Activated CD4-positive, alpha-beta memory T cell treated with anti-CD3 and anti-CD28 coated beads, Interleukin-2, amount 10 ng/mL, durations not matched to agents 7 days and 5 days (primary cell): ENCODE results near the gene SAMD13. TPM values are rescaled to one million over a fixed set of nuclear protein-coding genes. Genes with fewer than 3 reads are reported as not detected.

ENCODE experiments used
- CTCF ChIA-PET: fragments of 350-600 bp; sonication (Branson Sonifier 250); formaldehyde crosslinking; loops from one replicate; lab custom pipeline; 2021; ENCODE audit warnings: antibody characterized with exemption, inconsistent platforms; lab: Charles Lee
- POLR2A ChIA-PET: fragments of 350-600 bp; sonication (Branson Sonifier 250); formaldehyde crosslinking; loops from one replicate; lab custom pipeline; 2021; ENCODE audit warnings: antibody characterized with exemption; lab: Charles Lee
- DNase-seq: peaks from one replicate; pipeline ENCODE4 v3.0.0-alpha.2; 2020
- H3K27ac Mint-ChIP-seq: one replicate; pipeline ENCODE4 v1.8.0; 2021; ENCODE audit warnings: mild to moderate bottlenecking, mixed read lengths
- H3K27me3 Mint-ChIP-seq: one replicate; pipeline ENCODE4 v1.8.0; 2021; ENCODE audit warnings: mixed read lengths
- H3K36me3 Mint-ChIP-seq: one replicate; pipeline ENCODE4 v1.8.0; 2021; ENCODE audit warnings: low read depth, mixed read lengths
- H3K4me1 Mint-ChIP-seq: one replicate; pipeline ENCODE4 v1.8.0; 2021; ENCODE audit warnings: mixed read lengths
- H3K4me3 Mint-ChIP-seq: one replicate; pipeline ENCODE4 v1.8.0; 2021; ENCODE audit warnings: mild to moderate bottlenecking, mixed read lengths
- H3K9me3 Mint-ChIP-seq: one replicate; pipeline ENCODE4 v1.8.0; 2021; ENCODE audit warnings: mixed read lengths
- total RNA-seq, 2 experiments: library from RNA; stranded (reverse); gene quantifications; one replicate each; pipeline ENCODE4 v1.2.3, GENCODE V29; 2021

Gene SAMD13
- total RNA-seq, 2 experiments from 2014 or later, result 0.28 TPM; not detected in 1

DNA sequence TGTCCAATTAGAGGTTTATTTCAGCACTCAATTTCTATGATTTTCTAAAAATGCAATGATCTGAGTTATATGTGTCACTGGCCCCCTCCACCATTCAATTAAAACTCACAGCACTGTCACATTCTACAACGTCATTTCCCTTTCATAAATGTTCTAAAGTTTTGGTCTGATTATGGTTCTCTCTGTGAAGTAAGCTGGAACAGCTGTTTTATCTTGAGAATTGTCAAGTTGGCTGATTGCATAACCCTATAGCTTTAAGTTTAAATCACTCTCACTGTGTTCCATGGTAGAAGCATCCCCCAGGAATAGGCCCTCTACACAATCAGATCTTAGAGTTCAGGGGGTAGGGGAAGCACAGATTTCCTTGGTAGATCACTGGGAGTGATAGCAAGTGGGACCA, 55.4 kb downstream of the SAMD13 start:
- no peak overlapping the region for H3K27ac Mint-ChIP-seq
- H3K4me3 Mint-ChIP-seq, result no peak overlapping the region
- no peaks in the 10 kb centered on the region for H3K36me3 Mint-ChIP-seq
- no peaks in the 10 kb centered on the region for H3K4me1 Mint-ChIP-seq
- CTCF ChIA-PET, result interaction anchor here (0.6 kb wide), 2 partner anchors 170 to 1368 kb away, joined by 3 to 4 read pairs; no protein-coding TSS in a partner anchor
- H3K27me3 Mint-ChIP-seq, result no peaks in the 10 kb centered on the region
- POLR2A ChIA-PET, result no interaction called here
- peaks cover 5% of the 10 kb centered on the region for H3K9me3 Mint-ChIP-seq
- DNase-seq, result no peak

DNA sequence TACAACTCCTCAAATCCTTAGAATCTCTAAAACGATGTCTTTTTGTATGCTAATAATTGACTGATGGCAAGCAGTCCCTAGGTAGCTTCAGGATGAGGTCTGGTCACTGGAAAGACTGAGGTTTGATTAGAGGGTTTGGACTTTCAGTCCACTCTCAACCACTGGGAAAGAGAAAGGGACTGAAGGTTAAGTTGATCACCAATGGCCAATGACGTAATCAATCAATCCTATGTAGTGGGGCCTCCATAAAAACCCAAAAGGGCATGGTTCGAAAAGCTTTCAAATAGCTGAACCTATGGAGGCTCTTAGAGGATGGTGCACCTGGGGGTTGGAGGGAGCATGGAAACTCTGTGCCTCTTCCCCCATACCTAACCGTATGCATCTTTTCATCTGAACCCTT, 57.2 kb downstream of the SAMD13 start:
- H3K4me3 Mint-ChIP-seq, result no peak overlapping the region
- peaks cover 1% of the 10 kb centered on the region for H3K4me1 Mint-ChIP-seq
- no peaks in the 10 kb centered on the region for H3K27me3 Mint-ChIP-seq
- peaks cover 5% of the 10 kb centered on the region for H3K9me3 Mint-ChIP-seq
- H3K36me3 Mint-ChIP-seq, result no peaks in the 10 kb centered on the region
- DNase-seq, result no peak
- ChIA-PET POLR2A (no interaction called here), CTCF (no interaction called here)
- no peak overlapping the region for H3K27ac Mint-ChIP-seq

DNA sequence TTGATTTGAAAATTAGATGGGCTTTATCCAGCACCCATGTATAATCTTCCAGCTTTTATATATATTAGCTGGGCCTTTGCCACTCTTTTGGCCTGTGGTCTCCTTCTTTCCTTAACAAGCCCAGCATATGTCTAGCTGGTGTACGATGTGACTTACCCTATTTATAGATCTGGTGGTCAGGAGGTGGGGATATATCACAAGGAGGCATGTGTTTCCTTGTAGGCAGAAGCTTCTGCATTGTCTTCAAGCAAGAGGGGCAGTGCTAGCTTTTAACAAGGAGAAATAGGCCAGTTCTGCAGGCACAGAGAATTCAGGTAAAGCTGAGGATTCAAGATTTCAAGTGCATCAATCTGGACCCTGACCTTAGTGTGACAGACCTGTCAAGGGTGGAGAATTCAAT, 58.8 kb downstream of the SAMD13 start:
- Mint-ChIP-seq H3K9me3 (peaks cover 5% of the 10 kb centered on the region), H3K36me3 (no peaks in the 10 kb centered on the region), H3K27ac (no peak overlapping the region), H3K27me3 (no peaks in the 10 kb centered on the region), H3K4me3 (no peak overlapping the region), H3K4me1 (peaks cover 1% of the 10 kb centered on the region)
- ChIA-PET CTCF (no interaction called here), POLR2A (no interaction called here)
- DNase-seq, result no peak

DNA sequence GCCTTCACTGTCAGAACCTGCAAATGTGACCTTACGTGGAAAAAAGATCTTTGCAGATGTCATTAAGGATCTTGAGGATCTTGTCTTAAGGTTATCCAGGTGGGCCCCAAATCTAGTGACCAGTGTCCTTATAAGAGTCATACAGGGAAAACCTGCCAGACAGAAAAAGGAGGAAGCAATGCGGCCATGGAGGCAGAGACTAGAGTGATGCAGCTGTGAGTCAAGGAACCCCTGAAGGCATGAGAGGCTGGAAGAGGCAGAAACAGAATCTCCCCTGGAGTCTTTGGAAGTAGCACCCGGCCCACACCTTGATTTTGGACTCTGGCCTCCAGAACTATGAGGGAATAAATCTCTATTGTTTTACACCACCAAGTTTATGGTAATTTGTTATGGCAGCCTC, 60.3 kb downstream of the SAMD13 start:
- no peak overlapping the region for H3K4me3 Mint-ChIP-seq
- ChIA-PET CTCF (no interaction called here), POLR2A (no interaction called here)
- peaks cover 3% of the 10 kb centered on the region for H3K4me1 Mint-ChIP-seq
- peaks cover 4% of the 10 kb centered on the region for H3K9me3 Mint-ChIP-seq
- H3K36me3 Mint-ChIP-seq, result no peaks in the 10 kb centered on the region
- H3K27ac Mint-ChIP-seq, result no peak overlapping the region
- no peaks in the 10 kb centered on the region for H3K27me3 Mint-ChIP-seq
- DNase-seq, result no peak

DNA sequence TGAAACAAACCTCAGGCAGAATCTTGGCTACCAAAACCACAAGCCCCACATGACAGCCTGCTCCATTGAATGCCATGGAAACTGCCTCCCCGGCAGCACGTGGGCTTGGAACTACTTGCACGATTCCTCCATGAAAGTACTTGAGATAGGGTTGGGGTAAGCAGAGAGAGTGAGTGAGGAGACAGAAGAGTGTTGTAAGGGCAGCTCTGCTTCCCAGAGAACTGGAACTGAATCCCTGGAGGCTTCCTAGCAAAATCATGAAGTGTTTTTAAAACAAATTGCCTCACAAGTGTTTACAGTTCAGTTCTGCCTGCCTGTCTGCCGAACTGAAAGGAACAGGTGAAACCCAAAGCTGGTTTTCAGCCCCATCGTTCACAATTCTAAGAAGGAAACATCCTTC, 61.5 kb downstream of the SAMD13 start:
- Mint-ChIP-seq H3K4me1 (peaks cover 3% of the 10 kb centered on the region), H3K36me3 (no peaks in the 10 kb centered on the region)
- POLR2A ChIA-PET, result no interaction called here

DNA sequence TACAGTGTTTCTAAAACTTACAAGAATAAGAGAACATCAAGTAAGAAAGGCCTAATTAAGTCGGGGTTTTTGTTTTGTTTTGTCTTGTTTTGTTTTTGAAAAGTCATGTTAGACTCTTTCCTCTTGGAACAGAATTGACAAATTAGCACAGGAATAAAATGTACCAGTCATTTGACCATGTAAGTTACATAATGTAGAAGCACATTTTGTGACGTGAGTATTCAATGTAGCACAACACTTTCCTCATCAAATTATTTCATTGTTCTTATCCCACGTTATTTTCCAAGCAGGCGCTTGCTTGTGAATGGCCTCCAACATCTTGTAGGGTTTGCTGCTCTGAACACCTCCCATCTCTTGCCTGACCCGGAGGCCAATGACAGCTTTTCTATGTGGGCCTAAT, 62.1 kb downstream of the SAMD13 start:
- ChIA-PET POLR2A (no interaction called here), CTCF (no interaction called here)
- Mint-ChIP-seq H3K36me3 (no peaks in the 10 kb centered on the region), H3K4me1 (peaks cover 3% of the 10 kb centered on the region), H3K27ac (no peak overlapping the region), H3K27me3 (no peaks in the 10 kb centered on the region), H3K4me3 (no peak overlapping the region), H3K9me3 (no peaks in the 10 kb centered on the region)
- DNase-seq, result no peak

More for the DNA sequence above, 61.5 kb downstream of the SAMD13 start:
- H3K27me3 Mint-ChIP-seq, result no peaks in the 10 kb centered on the region
- H3K4me3 Mint-ChIP-seq, result no peak overlapping the region
- no peaks in the 10 kb centered on the region for H3K9me3 Mint-ChIP-seq
- no peak overlapping the region for H3K27ac Mint-ChIP-seq
- no peak for DNase-seq
- CTCF ChIA-PET, result no interaction called here

DNA sequence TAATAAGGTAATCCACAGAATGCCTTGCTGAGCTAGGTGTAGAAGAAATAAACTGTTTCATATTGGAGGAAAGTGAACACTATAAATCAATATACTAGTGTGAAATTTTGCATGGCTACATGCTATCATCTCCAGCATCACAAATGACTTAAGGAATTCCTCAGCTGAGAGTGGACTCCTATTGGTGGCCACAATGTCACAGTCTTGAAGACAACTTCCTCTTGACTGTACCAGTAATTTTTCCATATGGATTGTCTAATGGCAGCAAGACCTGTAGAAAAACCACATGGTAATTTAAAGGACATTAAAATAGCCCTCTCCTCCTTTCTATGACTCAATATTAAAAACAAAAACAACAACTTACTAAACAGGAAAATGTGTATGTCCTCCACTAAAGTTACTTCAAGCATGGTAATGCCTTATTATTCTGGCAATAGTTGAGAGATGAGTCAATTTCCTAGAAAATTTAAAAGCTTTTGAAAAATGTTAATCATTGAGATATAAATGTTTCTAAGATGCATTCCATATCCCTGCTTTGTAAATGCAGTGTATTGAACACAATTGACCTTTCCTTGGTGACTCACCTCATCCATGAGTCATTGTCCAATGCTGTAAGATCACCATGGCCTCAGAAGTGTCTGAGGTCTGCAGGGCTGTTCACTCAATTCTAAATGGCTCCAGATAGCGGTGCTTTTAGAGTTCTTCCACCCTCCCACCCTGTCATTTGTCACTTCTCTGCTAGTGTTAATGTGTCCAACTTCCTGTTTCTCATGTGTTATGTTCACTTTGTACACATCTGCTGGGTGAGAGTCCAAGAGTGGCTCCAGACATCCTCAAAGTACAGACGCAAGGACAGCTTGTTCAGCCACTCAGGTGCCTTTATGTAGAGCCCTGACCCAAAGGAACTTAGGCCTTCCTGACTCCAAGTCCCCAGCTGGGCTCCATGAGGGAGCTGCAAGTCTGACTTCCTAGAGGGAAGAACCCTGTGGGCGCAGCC, 64.0 kb downstream of the SAMD13 start:
- H3K27me3 Mint-ChIP-seq, result no peaks in the 10 kb centered on the region
- POLR2A ChIA-PET, result no interaction called here
- H3K4me3 Mint-ChIP-seq, result no peak overlapping the region
- no peak overlapping the region for H3K27ac Mint-ChIP-seq
- DNase-seq, result no peak
- CTCF ChIA-PET, result no interaction called here
- no peaks in the 10 kb centered on the region for H3K36me3 Mint-ChIP-seq
- peaks cover 3% of the 10 kb centered on the region for H3K4me1 Mint-ChIP-seq
- no peaks in the 10 kb centered on the region for H3K9me3 Mint-ChIP-seq

- H3K9me3 Mint-ChIP-seq, result no peaks in the 10 kb centered on the region
- no peak overlapping the region for H3K27ac Mint-ChIP-seq
- DNase-seq, result no peak
- CTCF ChIA-PET, result no interaction called here
- POLR2A ChIA-PET, result no interaction called here
- H3K36me3 Mint-ChIP-seq, result no peaks in the 10 kb centered on the region
- no peaks in the 10 kb centered on the region for H3K27me3 Mint-ChIP-seq
- no peak overlapping the region for H3K4me3 Mint-ChIP-seq
- peaks cover 3% of the 10 kb centered on the region for H3K4me1 Mint-ChIP-seq
Observed at GRCh38 chr1:84366786-84367185, 65.3 kb downstream of the SAMD13 start.

GRCh38 chr1:84367219-84367618, 65.7 kb downstream of the SAMD13 start:
- H3K27me3 Mint-ChIP-seq, result no peaks in the 10 kb centered on the region
- CTCF ChIA-PET, result no interaction called here
- H3K9me3 Mint-ChIP-seq, result no peaks in the 10 kb centered on the region
- H3K36me3 Mint-ChIP-seq, result no peaks in the 10 kb centered on the region
- H3K27ac Mint-ChIP-seq, result no peak overlapping the region
- no peak overlapping the region for H3K4me3 Mint-ChIP-seq
- H3K4me1 Mint-ChIP-seq, result peaks cover 3% of the 10 kb centered on the region
- POLR2A ChIA-PET, result no interaction called here
- DNase-seq, result no peak

DNA sequence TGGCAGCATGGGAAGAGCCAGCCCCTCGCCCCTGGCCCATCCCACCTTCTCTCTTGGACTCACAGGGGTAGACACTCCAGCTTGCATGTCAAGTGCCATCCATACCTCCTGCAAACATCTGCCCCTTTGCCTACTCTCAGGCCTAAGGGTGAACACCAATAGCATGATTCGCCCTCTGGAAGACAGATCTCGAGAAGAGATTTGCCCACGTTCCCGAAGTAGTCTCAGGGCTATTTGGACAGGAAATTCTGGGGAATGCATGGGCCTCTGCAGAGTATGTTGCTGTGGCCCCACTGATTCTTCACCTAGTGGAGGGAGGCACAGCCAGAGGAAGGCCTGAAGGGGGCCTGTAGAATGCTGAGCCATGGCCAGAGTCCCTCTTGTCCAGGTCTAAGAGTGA, 66.9 kb downstream of the SAMD13 start:
- Mint-ChIP-seq H3K4me1 (peaks cover 1% of the 10 kb centered on the region), H3K27ac (no peak overlapping the region), H3K36me3 (no peaks in the 10 kb centered on the region), H3K4me3 (no peak overlapping the region), H3K27me3 (no peaks in the 10 kb centered on the region), H3K9me3 (no peaks in the 10 kb centered on the region)
- DNase-seq, result no peak
- CTCF ChIA-PET, result no interaction called here
- POLR2A ChIA-PET, result no interaction called here

GRCh38 chr1:84370266-84370665, 68.8 kb downstream of the SAMD13 start:
- Mint-ChIP-seq H3K9me3 (no peaks in the 10 kb centered on the region), H3K27me3 (no peaks in the 10 kb centered on the region), H3K4me1 (peaks cover 1% of the 10 kb centered on the region), H3K27ac (no peak overlapping the region), H3K36me3 (no peaks in the 10 kb centered on the region), H3K4me3 (no peak overlapping the region)
- ChIA-PET CTCF (interaction anchor here (0.6 kb wide), 2 partner anchors 19 to 482 kb away, joined by 3 read pairs; no protein-coding TSS in a partner anchor), POLR2A (no interaction called here)
- no peak for DNase-seq

DNA sequence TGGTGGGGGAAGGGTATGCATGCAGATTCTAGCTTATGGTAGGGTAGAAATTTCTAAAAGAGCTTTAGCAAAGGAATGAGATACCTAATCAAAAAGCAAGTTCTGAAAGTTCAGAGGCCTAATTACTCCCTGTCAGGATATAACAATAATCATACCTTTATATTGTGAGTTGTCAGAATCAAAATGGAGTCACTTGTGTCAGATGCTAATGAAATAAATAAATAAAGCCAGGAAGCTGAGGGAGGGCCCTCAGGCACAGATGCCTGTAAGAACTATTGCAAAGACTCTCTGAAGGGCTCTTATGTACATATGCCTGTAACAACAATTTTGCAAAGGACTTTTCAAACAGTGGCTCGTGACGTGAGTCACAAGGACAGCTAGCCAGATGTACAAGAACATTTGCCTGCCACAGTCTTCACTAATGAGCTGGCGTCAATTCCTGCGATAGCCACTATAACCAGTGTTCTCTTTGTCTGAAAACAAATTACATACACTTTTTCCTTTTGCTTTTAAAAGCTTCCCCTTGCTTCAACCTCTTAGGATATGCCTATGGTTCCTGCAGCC, 69.4 kb downstream of the SAMD13 start:
- POLR2A ChIA-PET, result no interaction called here
- no peaks in the 10 kb centered on the region for H3K27me3 Mint-ChIP-seq
- H3K27ac Mint-ChIP-seq, result no peak overlapping the region
- H3K4me3 Mint-ChIP-seq, result no peak overlapping the region
- H3K36me3 Mint-ChIP-seq, result no peaks in the 10 kb centered on the region
- CTCF ChIA-PET, result interaction anchor here (0.6 kb wide), 1 partner anchor 482 kb away, joined by 3 read pairs; no protein-coding TSS in a partner anchor
- H3K4me1 Mint-ChIP-seq, result no peaks in the 10 kb centered on the region
- DNase-seq, result no peak
- H3K9me3 Mint-ChIP-seq, result no peaks in the 10 kb centered on the region

DNA sequence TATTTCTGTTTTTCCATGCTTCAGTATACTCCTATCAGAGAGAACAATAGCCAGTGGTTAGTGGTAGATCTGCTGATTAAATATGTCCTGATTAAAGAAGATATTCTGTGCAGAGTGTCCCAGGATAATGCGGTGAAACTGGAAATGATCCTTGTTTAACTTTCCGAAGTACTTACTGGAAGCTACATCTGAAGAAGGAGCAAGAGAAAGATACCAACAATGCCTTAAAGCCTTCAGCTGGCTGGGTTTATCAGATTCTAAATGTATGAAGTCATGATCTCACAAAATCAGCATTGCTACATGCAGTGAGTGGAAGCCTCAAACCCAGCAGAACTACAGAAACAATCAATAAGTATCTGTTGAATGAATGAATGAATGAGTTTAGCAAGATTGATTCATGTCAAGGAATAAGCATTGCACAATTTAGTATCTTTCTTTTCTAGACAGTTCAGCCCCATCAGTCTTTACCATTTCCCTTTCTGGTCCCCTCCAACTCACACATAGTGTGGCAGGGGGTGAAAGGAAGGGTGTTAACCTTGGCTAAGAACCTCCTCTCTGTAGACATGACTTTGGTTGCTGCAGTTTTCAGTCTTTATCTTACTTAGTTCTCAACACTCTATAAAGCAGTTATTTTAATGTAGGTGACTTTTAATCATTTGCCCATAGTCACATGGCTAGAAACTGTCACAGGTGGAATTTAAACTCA, 72.1 kb downstream of the SAMD13 start:
- no peaks in the 10 kb centered on the region for H3K36me3 Mint-ChIP-seq
- H3K27ac Mint-ChIP-seq, result no peak overlapping the region
- no peaks in the 10 kb centered on the region for H3K9me3 Mint-ChIP-seq
- H3K27me3 Mint-ChIP-seq, result no peaks in the 10 kb centered on the region
- POLR2A ChIA-PET, result no interaction called here
- no peak overlapping the region for H3K4me3 Mint-ChIP-seq
- CTCF ChIA-PET, result no interaction called here
- DNase-seq, result no peak
- no peaks in the 10 kb centered on the region for H3K4me1 Mint-ChIP-seq
